ENCODE results near the gene PRDX1.

DNA sequence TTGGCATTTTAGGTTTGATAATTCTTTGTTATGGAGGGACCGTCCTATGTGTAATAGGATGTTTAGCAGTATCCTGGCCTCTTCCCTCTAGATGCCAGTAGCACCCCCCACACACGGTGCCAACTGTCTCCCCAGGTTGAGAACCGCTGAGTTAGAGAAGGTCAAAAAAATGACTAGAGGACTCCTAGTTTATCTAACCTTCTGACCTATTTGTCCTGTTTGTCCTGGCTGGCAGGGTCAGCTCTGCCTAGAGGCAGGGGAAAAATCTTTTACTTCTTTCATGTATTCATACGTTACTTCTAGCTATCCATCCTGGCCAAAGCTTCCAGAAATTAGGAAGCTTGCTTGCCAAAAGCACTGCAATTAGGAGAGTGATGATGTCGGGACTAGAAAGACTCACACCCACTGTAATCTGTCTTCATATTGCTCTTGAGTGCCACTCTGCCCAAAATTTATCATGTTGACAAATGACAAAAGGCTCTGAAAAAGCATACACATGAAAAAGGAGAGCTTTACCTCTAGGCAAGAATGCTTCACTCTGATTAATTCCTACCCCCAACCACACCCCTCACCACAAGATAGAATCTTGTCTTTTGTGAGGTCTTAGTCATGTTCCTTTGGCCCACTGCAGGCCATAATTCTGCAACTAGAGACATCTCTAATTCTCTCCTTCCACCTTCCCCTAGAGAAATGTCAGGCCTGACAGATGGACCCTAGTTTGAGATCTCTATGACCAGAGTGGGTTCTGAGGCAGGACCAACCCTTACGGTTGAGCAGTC lies 14.5 kb upstream of the PRDX1 start:
- no peak for TF ChIP-seq PBX3 (CRISPR knock-in tag; IDR thresholded peaks at IDR 0.05)
- TF ChIP-seq, protein P1, sequence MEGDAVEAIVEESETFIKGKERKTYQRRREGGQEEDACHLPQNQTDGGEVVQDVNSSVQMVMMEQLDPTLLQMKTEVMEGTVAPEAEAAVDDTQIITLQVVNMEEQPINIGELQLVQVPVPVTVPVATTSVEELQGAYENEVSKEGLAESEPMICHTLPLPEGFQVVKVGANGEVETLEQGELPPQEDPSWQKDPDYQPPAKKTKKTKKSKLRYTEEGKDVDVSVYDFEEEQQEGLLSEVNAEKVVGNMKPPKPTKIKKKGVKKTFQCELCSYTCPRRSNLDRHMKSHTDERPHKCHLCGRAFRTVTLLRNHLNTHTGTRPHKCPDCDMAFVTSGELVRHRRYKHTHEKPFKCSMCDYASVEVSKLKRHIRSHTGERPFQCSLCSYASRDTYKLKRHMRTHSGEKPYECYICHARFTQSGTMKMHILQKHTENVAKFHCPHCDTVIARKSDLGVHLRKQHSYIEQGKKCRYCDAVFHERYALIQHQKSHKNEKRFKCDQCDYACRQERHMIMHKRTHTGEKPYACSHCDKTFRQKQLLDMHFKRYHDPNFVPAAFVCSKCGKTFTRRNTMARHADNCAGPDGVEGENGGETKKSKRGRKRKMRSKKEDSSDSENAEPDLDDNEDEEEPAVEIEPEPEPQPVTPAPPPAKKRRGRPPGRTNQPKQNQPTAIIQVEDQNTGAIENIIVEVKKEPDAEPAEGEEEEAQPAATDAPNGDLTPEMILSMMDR (tag by site-specific recombination; IDR thresholded peaks at IDR 0.05): no peak
- TF ChIP-seq ZNF121 (tag by site-specific recombination; IDR thresholded peaks at IDR 0.05): no peak
- TF ChIP-seq, protein P2, sequence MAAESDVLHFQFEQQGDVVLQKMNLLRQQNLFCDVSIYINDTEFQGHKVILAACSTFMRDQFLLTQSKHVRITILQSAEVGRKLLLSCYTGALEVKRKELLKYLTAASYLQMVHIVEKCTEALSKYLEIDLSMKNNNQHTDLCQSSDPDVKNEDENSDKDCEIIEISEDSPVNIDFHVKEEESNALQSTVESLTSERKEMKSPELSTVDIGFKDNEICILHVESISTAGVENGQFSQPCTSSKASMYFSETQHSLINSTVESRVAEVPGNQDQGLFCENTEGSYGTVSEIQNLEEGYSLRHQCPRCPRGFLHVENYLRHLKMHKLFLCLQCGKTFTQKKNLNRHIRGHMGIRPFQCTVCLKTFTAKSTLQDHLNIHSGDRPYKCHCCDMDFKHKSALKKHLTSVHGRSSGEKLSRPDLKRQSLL (tag by site-specific recombination; IDR thresholded peaks at IDR 0.05): no peak
- no peak for TF ChIP-seq SALL2 (tag by site-specific recombination; IDR thresholded peaks at IDR 0.05; ENCODE audit: borderline replicate concordance)
- TF ChIP-seq ZNF792 (tag by site-specific recombination; IDR thresholded peaks at IDR 0.05): no peak
- no peak for TF ChIP-seq ZNF596 (tag by site-specific recombination; IDR thresholded peaks at IDR 0.05)
- no peak for TF ChIP-seq TCF7L2 (IDR thresholded peaks at IDR 0.05; ENCODE audit: borderline replicate concordance, low read depth, low read length)
- TF ChIP-seq ZNF146 (tag by site-specific recombination; IDR thresholded peaks at IDR 0.05): no peak
- TF ChIP-seq ZSCAN4 (tag by site-specific recombination; IDR thresholded peaks at IDR 0.05): no peak
- no peak for TF ChIP-seq ZNF610 (tag by site-specific recombination; IDR thresholded peaks at IDR 0.05; ENCODE audit: borderline replicate concordance)
- TF ChIP-seq PATZ1 (tag by site-specific recombination; IDR thresholded peaks at IDR 0.05): no peak
- TF ChIP-seq ZNF76 (tag by site-specific recombination; IDR thresholded peaks at IDR 0.05; ENCODE audit: borderline replicate concordance, low read depth): no peak
- TF ChIP-seq ZNF214 (tag by site-specific recombination; IDR thresholded peaks at IDR 0.05; ENCODE audit: borderline replicate concordance): no peak

All from HEK293 (cell line).